ENCODE measurements around the gene FKBP5. TPM values are rescaled to one million over a fixed set of nuclear protein-coding genes. Genes with fewer than 3 reads are reported as not detected.
"Not testable (repeated sequence)": the region's sequence is repeated elsewhere in the genome, so short reads cannot be mapped to it uniquely, and the experiment has no call there.

Gene FKBP5
- polyA plus RNA-seq (2013, experiment 1 of 2; ENCODE audit: insufficient read length), result 6.8 TPM
- polyA plus RNA-seq (2013, experiment 2 of 2; ENCODE audit: insufficient read length), result 3.2 TPM

DNA sequence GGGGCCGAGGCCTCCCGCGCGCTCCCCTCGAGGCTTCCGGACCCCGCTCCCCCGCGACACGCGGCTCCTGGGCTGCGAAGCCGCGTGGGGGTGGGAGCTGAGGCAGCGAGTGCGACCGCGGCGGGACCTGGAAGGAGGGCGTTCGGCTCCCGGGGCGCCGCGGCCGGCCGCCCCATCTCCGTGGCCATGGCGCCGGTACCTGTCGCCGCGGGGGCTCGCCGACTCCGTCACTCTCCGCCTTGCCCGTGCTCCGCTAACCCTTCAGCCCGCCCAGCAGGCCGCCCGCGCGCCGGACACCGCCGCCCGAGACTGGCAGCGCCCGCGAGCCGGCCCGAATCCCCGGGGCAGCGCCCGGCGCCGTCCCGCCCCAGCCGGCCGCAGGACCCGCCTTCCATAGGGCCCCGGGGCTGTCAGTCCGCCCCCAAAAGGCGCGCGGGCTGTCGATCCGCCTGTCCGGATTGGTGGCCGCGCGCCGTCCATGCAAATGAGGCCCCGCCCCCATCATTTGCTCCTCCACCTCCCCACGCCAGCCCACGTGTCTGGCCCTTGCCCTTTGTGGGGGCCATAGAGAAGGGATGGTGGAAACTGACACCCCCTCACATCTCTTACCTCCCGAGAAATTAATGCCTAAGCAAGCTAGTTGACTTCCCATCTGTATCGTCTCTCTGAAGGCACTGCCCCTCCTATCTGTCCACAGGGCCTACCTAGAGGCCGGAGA lies at the start of gene FKBP5:
Gene FKBP5 (minus strand): TSS at position 311 of the 718 bp plus-strand sequence. CDS start 46,091 bp downstream, outside the sequence.
- peak; percentile 85 for DNase-seq

DNA sequence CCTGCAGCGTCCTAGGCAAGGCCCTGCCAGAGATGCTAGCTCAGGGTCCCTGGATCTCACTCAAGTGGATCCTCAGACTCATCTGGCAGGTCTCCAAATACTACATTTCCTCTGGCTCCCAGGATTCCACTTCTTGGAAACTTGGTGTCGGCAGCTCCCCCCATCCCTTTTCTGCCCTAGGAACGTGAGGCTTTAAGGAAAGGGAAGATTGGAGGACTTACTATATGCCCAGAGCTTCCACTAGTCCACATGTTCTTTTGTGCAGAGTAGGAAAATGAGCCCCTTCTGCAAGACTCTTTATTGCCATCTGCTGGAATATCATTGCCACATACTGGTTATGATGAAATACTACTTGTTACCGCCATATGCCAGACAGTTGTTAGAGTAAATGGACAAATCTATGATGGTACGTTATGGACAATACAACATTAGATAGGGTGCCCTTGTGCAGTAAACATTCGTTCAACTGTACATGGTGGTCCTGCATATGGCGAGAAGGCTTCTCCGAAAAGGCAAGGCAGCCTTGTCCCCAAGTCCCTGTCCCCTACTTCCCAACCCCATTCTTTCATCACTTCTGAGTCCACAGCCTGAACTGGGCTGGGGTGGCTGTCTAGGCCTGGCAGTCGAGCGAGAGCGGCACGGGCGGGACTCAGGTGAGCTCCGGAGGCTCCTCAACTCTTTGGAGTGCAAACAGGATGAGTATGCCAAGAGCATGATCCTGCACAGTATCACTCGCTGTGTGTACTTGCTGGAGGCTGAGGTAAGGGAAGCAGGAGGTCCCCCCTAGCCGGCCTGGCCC lies 48.9 kb upstream of the FKBP5 start:
- peak; percentile 77 for DNase-seq

DNA sequence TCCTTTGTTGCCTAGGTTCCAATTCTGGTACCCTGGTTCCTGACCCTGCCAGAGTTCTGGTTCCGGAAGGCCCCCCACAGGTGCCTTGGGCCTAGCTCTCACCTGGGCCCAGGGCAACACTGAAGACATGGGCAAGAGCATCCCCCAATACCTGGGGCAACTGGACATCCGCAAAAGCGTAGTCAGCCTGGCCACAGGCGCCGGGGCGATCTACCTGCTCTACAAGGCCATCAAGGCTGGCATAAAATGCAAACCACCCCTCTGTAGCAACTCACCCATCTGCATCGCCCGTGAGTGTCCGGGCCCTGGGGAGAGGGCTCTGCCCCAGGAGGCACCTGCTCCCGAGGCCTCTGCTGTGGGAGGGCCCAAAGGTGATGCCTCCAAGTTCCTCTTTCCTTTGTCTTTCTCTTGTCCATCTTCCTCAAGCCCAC lies 48.3 kb upstream of the FKBP5 start, which contains the start of gene ARMC12:
Gene ARMC12 (plus strand): TSS at position 51 of the 431 bp plus-strand sequence. CDS start 77 bp downstream, at position 128.
- no peak for DNase-seq

DNA sequence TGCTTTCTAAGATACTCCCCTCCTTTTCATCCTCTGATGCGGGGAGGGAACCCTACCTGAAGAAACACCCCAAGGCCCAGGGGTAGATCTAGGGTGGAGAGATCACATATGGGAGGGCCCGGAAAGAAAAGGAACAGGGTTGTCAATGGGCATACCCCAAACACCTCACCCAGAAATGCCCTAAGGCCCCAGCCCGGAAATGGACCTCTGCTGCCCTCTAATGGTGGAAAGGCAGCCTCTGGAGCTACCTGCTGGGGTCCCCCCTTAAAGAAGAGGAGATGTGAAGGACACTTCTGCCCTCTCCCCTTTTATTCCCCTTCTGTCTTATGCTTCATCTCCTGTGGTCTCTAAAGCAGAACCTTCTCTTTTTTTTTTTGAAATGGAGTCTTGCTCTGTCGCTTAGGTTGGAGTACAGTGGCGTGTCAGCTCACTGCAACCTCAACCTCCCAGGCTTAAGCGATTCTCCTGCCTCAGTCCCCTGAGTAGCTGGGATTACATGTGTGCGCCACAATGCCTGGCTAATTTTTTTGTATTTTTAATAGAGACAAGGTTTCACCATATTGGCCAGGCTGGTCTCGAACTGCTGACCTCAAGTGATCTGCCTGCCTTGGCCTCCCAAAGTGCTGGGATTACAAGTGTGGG lies 47.7 kb upstream of the FKBP5 start:
- DNase-seq, result peak; percentile 54

DNA sequence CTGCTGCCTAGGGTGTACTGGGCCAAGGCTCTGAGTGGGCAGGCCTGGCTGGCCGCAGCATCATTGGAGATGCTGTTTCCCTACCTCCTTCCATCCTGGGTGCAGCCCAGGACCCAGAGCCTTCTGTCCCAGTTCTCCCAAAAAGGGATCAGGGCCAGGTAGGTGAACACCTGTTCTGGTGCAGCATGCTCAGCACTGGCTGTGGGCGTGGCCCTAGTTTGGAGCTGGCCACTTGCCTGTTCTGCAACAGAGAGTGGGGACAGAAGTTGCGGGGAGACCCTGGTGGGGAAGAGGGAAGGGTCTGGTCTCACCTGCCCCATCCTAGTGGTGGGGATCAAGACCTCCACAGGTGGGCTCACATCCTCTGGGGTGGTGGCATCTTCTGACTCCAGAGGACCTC lies 46.7 kb upstream of the FKBP5 start:
- DNase-seq, result no peak

DNA sequence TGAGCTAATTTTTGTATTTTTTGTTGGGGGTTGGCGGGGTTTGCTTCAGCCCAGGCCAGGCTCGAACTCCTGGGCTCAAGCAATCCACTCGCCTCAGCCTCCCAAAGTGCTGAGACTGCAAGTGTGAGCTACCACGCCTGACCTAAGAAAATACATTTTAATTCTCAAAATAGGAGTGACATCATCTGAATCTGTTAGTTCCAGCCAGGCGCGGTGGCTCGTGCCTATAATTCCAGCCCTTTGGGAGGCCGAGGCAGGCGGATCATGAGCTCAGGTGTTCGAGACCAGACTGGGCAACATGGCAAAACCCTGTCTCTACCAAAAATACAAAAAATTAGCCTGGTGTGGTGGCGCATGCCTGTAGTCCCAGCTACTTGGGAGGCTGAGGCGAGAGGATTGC lies 45.6 kb upstream of the FKBP5 start:
- not testable (repeated sequence) for DNase-seq

DNA sequence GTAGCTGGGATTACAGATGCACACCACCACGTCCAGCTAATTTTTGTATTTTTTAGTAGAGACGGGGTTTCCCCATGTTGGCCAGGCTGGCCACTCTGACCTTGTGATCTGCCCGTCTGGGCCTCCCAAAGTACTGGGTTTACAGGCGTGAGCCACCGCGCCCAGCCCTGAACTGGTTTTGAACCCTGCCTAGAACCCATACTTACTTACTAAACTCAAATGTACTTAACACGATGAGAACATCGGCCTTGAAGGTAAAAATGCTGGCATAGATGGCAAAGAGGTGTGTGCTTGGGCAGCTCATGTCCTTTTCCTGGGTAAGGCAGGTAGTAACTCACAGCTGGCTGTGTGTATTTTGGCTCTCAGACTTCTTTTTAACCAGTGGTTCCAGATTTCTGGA lies 44.9 kb upstream of the FKBP5 start:
- no peak for DNase-seq

DNA sequence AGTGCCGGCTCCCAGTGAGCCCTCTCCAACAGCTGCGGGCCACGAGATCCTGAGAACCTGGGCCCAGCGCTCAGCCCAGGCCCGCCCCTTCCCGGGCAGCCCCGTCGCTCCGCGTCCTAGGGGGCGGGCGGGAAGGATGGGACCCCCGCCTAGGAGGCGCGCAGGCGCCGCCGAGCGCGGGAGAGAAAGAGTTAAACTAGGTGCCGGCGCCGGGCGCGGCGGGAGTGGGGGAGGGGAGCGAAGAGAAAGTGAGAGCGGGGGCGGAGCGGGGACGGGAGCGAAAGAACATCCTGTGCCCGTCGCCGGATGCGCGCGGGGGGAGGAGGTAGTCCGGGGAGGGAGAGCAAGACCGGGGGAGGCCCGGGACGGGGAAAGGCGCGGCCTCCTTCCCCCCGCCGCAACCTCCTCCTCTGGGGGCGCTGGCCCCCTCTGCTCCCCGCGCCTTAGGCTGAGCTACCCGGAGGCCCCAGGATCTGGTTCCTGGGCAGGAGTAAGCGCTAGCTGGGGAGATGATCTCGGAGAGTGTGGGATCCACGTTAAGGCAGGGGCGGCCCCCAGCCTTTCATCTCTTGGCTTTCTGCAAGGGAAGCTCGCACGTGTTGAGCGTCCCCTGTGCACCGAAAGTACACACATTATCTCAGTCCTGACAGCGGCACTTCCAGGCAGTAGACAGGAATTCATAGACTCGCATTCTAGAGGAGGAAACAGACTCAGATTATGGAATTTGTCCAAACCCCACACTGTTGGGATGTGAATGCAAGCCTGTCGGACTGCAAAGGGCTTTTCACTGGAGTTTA lies 43.2 kb upstream of the FKBP5 start:
- peak; percentile 87 for DNase-seq

DNA sequence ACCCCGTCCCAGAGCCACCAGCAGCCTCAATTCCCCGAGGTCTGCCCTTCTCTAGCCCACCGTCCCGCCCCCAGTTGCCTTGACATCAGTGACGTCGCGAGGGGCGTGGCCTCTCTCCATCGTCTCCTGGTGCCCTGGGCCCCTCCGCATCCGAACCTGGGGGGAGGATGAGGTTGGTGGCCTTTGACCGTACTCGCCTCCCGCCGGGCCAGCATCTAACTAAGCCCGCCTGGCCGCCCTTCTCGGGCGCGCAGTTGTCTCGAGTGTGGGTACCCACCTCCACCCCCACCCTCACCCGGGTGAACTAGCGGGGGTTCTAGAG lies 42.7 kb upstream of the FKBP5 start:
- peak; percentile 81 for DNase-seq

DNA sequence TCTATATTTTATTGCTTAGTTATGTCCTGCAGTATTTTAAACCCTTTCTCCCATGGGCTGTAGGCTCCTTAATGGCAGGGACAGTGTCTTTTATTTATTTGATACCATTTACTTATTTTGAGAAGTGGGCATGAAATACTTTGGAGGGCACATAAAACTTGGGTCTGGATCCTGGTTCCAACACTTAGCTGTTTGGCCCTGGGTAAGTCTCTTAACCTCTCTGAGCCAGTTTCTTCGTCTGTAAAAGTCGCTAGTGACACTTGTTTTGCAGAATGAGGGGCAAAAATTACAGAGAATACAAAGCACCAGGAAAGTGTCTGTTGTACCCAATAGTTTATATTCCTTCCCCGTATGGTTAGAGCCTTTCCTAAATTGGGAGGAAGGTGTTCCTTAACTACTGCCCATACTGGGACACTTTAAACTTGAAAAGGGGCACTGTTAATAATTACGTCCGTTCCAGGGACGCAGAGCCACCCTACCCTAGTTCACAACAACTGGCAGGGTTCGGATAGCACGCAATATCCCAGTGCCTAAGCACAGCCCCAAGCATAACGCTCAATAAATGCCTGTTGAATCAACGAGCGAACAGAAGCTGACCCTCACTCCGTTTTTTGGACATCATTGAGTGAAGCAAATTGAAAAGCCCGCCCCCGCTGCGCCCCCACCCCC lies 42.2 kb upstream of the FKBP5 start:
- DNase-seq, result no peak

DNA sequence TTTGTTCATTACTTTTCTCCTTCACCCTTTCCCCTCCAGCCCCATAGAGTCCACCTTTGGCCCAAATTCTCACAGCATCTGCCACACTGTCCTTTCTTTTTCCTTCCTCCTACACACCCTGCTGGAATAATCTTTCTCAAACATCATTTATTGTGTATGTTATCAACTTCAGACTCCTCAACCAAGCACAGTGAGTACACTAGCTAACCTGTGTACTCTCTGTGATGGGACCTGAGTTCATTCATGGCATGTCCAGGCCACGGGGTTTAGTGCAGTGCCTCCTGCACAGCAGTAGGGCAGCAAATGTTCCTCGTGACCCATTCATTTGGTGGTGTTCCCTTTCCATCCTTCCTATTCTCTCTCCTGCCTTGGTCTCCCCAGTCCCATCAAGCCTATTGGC lies 41.0 kb upstream of the FKBP5 start:
- DNase-seq, result no peak

DNA sequence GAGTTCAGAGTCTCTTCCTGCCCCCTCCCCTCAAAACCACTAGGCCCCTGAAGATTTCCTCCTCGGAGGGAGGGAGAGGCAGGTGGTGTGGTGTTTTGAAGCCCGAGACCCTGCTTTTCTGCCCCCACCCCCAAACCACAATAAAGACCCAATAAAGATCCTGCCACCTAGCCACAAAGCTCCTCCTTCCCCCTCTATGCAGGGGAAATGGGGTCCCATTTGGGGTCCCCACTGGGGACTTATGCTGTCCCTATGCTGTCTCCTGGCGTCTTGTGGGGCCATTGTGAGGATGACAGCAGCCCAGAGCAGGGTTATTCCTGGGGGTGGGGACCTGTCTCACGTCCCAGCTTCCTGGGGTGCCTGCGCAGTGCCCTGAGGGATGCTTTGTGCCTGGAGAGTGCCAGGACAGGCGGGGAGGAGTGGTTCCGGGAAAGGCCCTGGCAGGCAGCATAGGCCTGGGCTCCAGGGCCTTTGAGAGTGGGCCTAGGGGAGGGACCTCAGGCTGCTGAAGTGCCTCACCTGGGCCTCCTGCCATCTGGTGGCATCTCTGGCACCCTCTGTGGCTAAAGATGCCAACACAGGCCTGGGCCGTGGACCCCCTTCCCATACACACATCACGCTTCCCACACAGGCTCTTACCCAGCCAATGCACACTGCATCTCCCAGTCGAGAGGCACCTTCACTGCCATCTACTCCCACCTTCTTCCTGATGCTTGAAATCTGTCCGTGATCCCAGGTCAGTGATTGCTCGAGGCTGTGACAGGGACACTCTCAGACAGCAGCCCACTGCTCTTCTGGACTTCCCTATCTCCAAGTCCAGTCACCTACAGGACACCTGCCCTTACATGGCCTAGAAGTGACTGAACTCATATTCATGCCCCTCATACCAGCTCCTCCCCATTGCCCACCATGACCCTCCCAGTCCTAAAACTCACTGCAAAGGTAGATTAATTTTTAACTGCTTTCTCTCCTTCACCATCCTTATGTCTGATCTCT lies 40.3 kb upstream of the FKBP5 start:
- no peak for DNase-seq

DNA sequence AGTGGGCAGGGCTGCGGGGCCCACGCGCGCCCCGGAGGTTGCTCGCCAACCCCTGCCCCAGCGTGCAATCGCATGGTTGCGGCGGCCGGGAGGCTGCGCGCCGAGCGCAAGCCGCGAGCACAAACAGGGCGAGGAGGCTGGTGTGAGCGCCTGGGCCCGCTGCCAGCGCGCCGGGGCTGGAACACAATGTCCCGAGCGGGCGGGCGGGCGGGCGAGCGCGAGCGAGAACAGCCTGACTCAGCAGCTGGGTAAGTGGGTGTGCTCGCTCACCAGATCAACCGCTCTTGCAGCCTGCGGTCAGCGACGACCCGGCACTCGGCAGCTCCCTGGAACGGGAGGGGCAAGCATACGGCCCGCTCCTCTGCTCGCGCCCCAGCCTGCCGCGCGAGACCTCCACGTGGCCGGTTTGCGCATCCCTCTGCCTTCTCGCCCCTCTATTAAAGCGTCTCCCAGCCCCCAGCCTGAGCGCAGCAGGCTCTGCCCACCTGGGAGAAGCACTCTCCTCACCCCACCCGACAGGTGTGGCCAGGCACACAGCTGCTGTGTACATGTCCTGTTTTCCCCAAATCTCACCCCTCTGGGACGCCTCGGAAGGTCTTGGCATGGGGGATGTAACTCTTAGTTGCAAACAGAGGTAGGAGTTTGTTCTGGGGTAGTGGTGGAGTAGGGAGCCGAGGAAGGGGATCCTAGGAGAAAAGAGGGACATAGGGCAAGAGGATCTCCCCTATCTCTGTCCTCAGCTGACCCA lies 39.4 kb upstream of the FKBP5 start:
- DNase-seq, result peak; percentile 90

DNA sequence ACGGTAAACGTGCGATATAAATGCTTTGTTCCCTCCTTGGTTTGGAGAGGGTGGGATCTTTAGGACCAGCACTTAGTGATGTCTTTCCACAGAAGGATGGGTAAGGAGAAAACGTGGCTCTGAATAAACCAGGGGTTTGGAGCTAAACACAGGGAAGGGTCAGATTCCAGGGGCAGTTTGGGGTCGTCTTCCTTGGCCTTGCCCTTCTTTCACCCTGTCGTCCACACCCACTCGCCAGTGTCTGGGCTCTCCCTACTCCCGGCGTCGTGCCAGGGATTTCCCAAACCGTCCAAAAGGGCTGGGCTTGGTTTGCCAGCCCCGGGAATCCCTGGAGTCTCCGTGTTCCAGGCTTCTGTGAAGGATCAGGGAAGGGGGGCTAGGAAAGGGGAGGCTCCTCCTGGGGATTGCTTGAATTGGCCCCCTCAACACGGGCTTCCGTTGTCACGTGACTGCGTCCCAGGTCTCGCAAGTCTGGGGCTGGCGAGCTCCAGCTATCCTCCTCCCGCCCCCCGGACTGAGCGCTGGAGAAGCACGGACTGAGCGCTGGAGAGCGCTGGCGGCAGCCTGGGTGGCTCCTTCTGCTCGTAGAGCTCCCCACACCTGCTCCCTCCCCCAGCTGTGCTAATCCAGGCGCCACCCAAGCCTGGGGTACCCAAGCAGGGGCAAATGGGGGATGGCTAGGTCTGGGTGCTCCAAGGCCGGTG lies 38.7 kb upstream of the FKBP5 start:
- DNase-seq, result peak; percentile 53

DNA sequence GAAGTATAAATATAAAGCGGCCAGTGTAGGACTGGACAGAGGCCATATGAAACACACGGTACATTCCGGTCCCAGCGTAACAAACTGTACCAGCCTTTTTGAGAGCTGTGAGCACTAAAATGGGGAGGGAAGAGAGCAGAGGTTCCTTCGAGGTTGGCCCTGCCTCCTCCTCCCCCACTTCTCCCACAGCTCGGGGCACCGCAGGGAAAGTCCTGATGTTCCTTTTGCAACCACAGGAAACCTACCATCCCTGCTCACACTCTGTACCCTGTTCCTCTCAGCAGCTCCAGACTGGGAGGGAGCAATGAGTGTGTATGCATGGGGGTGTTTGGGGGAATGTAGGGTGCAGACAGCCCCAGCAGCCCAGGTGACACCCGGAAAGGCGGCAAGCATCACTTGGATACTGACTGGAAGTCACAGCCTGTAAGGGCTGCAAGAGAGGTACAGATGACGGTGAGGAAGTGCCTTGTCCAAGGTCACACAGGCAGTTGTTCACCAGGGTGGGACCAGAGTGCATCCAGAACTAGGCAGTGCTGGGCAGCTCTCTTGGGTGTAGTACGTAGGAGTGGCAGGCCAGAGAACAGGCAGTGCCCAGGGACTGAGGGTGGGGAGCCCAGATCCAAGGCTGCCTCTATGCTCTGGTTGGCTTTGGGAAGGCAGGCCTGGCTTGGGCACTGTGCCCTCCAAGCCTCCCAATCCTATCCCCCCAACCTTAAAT lies 37.2 kb upstream of the FKBP5 start:
- no peak for DNase-seq

DNA sequence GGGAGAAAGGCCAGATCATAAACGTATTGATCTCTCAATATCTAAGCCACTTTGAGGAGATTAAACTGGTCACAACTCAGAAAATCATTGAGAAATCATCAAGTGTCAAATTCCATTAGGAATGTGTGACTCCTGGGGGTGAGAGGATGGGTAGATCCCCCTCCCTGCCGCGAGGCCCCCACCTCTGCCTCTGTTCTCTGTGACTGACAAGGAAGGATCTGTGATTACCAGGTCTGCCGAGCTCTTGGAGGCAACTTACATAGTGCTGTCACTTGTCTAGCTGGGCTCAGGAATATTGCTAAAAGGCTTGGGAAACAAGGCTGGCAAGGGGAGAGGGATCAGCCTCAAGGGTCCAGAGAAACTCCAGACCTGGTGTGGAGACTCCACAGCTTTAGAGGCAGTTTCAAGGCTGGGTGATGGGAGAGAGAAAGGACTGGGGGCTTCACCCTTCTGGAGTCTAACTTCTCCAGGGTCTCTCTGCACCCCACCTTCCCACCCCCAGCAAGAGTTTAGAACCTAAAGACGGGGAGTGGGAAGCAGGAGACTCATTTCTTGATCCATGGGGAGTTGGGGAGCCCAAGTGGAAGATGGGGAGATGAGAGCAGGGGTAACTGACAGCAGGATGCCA lies 36.5 kb upstream of the FKBP5 start:
- DNase-seq, result no peak

DNA sequence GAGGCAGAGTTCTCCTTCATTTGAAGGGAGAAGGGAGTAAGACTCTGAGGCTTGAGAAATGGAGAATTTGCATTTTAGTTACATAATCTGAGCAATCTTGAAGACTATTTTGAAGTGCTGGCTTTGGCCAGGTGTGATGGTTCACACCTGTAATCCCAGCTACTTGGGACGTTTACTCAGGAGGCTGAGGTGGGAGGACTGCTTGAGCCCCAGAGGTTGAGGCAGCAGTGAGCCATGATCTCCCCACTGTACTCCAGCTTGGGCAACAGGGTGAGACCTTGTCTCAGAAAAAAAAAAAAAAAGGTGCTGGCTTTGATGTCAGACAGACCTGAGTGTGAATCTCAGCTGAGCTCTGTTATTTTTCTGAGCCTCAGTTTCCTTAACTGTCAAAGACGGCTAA lies 35.8 kb upstream of the FKBP5 start:
- no peak for DNase-seq

DNA sequence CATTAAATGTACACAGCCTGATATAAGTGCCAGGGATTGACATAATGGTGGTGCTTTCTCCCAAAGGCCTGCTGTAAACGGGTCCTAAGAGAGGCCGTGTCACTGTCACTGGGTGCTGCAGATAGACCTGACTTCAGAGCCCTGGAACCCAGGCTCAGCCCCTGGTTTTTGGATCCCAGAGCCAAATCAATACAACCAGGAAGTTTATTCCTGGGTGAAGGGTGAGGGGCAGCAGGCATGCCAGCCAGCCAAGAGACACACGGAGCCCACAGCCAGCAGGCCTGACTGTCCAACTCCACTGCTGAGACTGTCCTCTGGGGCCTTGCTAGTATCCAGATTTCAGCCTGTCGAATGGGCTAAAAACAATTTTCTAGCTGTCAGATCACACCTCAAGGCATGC lies 35.3 kb upstream of the FKBP5 start:
- DNase-seq, result no peak
